ENCODE measurements around the gene TTF2.

DNA sequence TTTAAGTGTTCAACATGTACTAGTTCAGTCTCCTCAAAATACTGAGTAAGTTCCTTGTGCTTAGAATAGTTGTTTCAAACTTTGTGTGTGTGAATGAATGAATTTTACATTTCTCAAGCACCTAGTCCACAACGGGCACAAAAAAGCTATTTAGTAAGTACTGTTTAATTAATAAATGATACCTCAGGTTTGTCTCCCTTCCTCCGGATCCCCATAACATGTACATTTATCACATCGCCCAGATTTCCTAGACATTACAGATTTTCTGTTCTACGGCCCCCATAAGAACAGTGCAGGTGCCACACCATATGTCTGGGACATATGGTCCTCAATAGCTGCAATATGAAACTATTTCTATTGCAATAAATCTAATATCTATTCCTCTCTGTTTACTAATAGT is 1.3 kb upstream of the TTF2 start:
- TF ChIP-seq, protein P1, sequence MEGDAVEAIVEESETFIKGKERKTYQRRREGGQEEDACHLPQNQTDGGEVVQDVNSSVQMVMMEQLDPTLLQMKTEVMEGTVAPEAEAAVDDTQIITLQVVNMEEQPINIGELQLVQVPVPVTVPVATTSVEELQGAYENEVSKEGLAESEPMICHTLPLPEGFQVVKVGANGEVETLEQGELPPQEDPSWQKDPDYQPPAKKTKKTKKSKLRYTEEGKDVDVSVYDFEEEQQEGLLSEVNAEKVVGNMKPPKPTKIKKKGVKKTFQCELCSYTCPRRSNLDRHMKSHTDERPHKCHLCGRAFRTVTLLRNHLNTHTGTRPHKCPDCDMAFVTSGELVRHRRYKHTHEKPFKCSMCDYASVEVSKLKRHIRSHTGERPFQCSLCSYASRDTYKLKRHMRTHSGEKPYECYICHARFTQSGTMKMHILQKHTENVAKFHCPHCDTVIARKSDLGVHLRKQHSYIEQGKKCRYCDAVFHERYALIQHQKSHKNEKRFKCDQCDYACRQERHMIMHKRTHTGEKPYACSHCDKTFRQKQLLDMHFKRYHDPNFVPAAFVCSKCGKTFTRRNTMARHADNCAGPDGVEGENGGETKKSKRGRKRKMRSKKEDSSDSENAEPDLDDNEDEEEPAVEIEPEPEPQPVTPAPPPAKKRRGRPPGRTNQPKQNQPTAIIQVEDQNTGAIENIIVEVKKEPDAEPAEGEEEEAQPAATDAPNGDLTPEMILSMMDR (IDR thresholded peaks at IDR 0.05; ENCODE audit: insufficient read depth, low read length, poor library complexity, severe bottlenecking), result no peak
- TF ChIP-seq EZH2phosphoT487 (conservative IDR thresholded peaks at IDR 0.05; ENCODE audit: low read length), result no peak
